Measurements from ENCODE around the gene UBAC2. TPM values are rescaled to one million over a fixed set of nuclear protein-coding genes. Genes with fewer than 3 reads are reported as not detected.

Gene UBAC2
- polyA plus RNA-seq, 1 experiment, result 71.4 TPM

DNA sequence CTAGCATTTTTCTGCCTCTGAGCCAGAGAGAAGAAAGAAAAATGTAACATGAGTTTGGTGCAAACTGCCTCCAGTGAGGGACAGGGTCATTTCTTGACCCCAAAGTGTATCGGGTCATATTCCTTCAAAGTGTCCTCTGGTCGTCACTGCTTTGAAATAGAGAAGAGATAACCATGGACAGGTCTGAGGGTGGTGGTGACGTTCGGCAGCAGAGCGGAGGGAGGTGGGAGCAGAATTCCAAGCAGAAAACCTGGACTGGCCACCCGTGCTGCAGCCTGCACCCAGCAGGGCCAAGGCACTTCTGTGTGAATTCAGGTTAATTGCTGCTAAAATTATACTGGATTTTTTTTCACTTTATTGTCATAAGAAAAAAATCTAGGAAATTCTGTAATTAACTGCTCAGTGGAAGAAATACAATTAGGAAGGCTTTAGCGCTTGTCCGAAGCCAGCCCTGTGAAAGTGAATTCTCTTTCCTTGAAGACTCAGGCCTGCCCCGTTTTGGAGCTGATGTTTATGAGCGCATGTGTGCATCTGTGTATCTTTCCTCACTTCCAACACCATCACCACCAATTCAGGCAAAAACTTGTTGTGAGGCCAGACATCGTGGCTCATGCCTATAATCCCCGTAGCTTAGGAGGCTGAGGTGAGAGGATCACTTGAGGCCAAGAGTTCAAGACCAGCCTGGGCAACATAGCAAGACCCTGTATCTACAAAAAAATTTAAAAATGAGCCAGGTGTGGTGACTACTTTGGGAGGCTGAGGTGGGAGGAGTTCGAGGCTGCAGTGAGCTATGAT lies 37.9 kb upstream of the UBAC2 start:
- Histone ChIP-seq H3K27ac (ENCODE audit: low read depth, low read length) (no peak overlapping the region), H3K27me3 (ENCODE audit: control insufficient read depth, insufficient read depth, low read length) (peaks cover 23% of the 10 kb centered on the region), H3K9me3 (ENCODE audit: control insufficient read depth, insufficient read depth, low read length) (no peaks in the 10 kb centered on the region), H3K4me3 (ENCODE audit: low read depth, low read length) (no peak overlapping the region)
- POLR2A ChIA-PET, result no interaction called here
- CTCF ChIA-PET, result interaction anchor here (0.8 kb wide), 1 partner anchor 107 kb away, joined by 3 read pairs; no protein-coding TSS in a partner anchor
- TF ChIP-seq CTCF (IDR thresholded peaks at IDR 0.05; ENCODE audit: low read depth, low read length), result no peak
- DNase-seq (ENCODE audit: low read depth, low spot score), result no peak

GRCh38 chr13:99164226-99164625 lies 36.4 kb upstream of the UBAC2 start:
- no peak for DNase-seq (ENCODE audit: low read depth, low spot score)
- H3K9me3 ChIP-seq (ENCODE audit: control insufficient read depth, insufficient read depth, low read length), result no peaks in the 10 kb centered on the region
- ChIA-PET CTCF (no interaction called here), POLR2A (no interaction called here)
- no peak overlapping the region for H3K27ac ChIP-seq (ENCODE audit: low read depth, low read length)
- H3K4me3 ChIP-seq (ENCODE audit: low read depth, low read length), result no peak overlapping the region
- no peak for TF ChIP-seq CTCF (IDR thresholded peaks at IDR 0.05; ENCODE audit: low read depth, low read length)
- H3K27me3 ChIP-seq (ENCODE audit: control insufficient read depth, insufficient read depth, low read length), result peaks cover 23% of the 10 kb centered on the region

DNA sequence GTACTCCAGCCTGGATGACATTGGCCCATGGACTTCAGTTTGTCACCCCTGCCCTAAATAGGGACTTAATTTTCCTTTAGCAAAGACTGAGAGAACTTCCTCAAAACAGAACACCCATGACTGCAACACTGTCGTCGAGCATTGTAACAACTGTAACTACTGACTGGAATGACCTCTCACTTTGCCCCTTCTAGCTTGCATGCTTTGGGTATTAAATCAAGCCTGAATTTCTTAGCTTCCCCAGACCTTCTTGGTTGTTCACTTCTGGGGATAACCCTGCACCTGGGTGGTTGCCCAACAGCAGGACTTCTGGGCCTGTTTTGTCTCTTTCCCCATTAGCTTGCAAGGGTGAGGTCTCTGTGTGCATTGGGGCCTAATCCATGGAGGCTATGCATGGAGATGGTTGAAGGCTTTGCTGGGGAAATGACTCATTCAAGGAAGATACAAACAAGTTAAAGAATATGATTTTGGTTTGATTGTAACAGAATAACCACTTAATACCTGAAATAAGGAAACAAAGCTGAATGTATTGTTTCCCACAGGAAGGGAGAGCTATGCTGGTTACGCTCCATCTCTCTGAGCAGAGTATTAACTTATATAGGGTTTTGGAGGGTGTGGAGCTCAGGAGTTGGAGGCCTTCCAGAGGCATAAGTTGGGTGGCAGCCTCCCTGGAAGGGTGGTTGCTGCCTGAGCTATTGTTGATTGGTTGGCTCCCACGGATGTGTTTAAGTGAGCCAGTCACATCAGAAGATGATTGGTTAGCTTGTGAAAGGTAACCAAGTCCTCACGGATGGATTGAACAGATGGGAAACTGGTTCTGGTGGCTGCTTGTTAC lies 34.7 kb upstream of the UBAC2 start:
- Histone ChIP-seq H3K9me3 (ENCODE audit: control insufficient read depth, insufficient read depth, low read length) (no peaks in the 10 kb centered on the region), H3K27me3 (ENCODE audit: control insufficient read depth, insufficient read depth, low read length) (peaks cover 14% of the 10 kb centered on the region), H3K4me3 (ENCODE audit: low read depth, low read length) (no peak overlapping the region), H3K27ac (ENCODE audit: low read depth, low read length) (no peak overlapping the region)
- ChIA-PET POLR2A (no interaction called here), CTCF (interaction anchor here (0.9 to 1.0 kb wide), 3 partner anchors 10 to 271 kb away, joined by 3 to 5 read pairs (median 5); no protein-coding TSS in a partner anchor)
- no peak for TF ChIP-seq CTCF (IDR thresholded peaks at IDR 0.05; ENCODE audit: low read depth, low read length)
- no peak for DNase-seq (ENCODE audit: low read depth, low spot score)

GRCh38 chr13:99172951-99173350 lies 27.7 kb upstream of the UBAC2 start:
- CTCF ChIA-PET, result interaction anchor here (5.5 to 7.7 kb wide), 2 partner anchors 94 to 263 kb away, joined by 123 to 241 read pairs; no protein-coding TSS in a partner anchor
- no peak for DNase-seq (ENCODE audit: low read depth, low spot score)
- TF ChIP-seq CTCF (IDR thresholded peaks at IDR 0.05; ENCODE audit: low read depth, low read length), result no peak
- Histone ChIP-seq H3K9me3 (ENCODE audit: control insufficient read depth, insufficient read depth, low read length) (no peaks in the 10 kb centered on the region; the same call in 1 of the 2 replicates), H3K27me3 (ENCODE audit: control insufficient read depth, insufficient read depth, low read length) (peaks cover 3% of the 10 kb centered on the region), H3K4me3 (ENCODE audit: low read depth, low read length) (no peak overlapping the region), H3K27ac (ENCODE audit: low read depth, low read length) (no peak overlapping the region)
- POLR2A ChIA-PET, result no interaction called here

Measured in AG04450 (cell line).